ENCODE results near the gene PDE4D. TPM values are rescaled to one million over a fixed set of nuclear protein-coding genes. Genes with fewer than 3 reads are reported as not detected.

Gene PDE4D
- polyA plus RNA-seq, 1 donor (not counting 4 experiments of a cell fraction or from before 2014, with no cell fraction given), result 3.6 TPM

DNA sequence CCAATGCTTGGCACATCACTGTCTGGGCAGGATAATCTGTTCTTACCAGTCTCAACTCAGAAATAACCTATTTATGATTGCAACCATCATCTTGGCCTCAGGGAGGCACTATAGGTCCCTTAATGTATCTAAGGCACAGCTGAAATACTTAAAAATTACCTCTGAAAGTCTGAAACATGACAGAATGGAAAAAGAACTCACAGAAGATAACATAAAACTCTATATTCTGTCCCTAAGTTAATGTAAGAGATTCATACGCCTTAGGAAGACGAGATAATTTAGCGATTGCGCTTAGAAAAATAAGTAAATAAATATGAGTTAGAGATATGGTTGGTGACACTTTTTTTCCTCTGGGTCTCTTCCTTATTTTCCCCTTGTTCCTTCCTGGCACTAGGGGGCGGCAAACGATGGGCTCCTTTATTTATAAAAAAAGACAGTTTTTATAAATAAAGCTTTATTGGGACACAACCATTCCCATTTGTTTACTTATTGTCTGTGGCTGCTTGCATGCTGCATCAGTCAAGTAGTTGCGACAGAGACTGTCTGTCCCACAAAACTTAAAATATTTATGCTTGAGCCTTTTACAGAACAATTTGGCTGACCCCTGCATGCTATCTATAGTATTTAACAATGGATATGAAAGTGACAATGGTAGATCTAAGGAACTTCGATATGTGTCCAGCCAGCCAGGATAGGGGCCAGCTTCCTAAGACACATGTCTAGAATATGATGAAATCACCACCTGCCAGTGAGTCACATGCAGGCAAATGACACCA is 79.6 kb downstream of the PDE4D start:
- no peak overlapping the region for H3K4me2 ChIP-seq (ENCODE audit: control insufficient read depth, extremely low read depth, insufficient read depth, low read depth, low read length)
- FAIRE-seq, result peak; percentile 26
- dilution Hi-C loops (cut with MboI; ENCODE audit: extremely low pct_ligation_motif_present, low sequenced_read_pairs), result no loop called here

DNA sequence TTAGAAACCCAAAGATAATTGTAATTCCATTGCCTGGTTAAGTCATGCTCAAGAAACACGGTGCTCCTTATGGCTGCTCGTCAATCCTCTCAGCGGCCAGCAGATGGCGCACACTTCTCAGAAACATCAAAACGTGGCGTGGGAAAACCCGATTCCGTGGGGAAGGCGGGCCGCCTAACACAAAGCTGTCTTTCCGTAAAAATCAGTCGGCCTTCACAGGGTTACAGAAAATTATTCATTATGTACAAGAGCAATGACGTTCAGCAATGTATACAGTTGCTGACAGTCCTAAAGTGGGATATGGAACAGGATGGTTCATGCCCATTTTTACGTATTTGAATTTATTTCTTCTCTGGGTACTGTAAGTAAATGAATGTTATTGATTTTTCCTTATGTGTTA is 83.5 kb downstream of the PDE4D start:
- FAIRE-seq (peak; percentile 73), DNase-seq (ENCODE audit: low read depth, low spot score) (no peak)
- no peaks in the 10 kb centered on the region for H3K4me1 ChIP-seq (ENCODE audit: control insufficient read depth, extremely low read depth, insufficient read depth, low read length)
- no peaks in the 10 kb centered on the region for H3K79me2 ChIP-seq (ENCODE audit: control insufficient read depth, insufficient read depth, low read length)
- H3K27me3 ChIP-seq (ENCODE audit: control insufficient read depth, extremely low read depth, insufficient read depth, low read length), result no peaks in the 10 kb centered on the region
- H3K9me1 ChIP-seq (ENCODE audit: control insufficient read depth, extremely low read depth, insufficient read depth, low read length), result no peaks in the 10 kb centered on the region
- no peaks in the 10 kb centered on the region for H4K20me1 ChIP-seq (ENCODE audit: control insufficient read depth, extremely low read depth, insufficient read depth, low read length)
- H3K9ac ChIP-seq (ENCODE audit: control insufficient read depth, extremely low read depth, insufficient read depth, low read length), result no peak overlapping the region
- no peak overlapping the region for H3K4me3 ChIP-seq (ENCODE audit: control insufficient read depth in 2 of 3, extremely low read depth in 1 of 3, insufficient read depth in 2 of 3, low read depth in 1 of 3, low read length in 3 of 3)
- no peaks in the 10 kb centered on the region for H3K9me3 ChIP-seq (ENCODE audit: control insufficient read depth, low read depth, low read length)
- H2AFZ ChIP-seq (ENCODE audit: control insufficient read depth, low read length), result no peak overlapping the region
- H3K27ac ChIP-seq (ENCODE audit: control insufficient read depth, insufficient read depth, low read length), result no peak overlapping the region
- H3K36me3 ChIP-seq (ENCODE audit: control insufficient read depth in 2 of 2, extremely low read depth in 1 of 2, insufficient read depth in 2 of 2, low read length in 2 of 2), result no peaks in the 10 kb centered on the region
- H3K4me2 ChIP-seq (ENCODE audit: control insufficient read depth, extremely low read depth, insufficient read depth, low read depth, low read length), result peak overlapping the region; percentile 58
- dilution Hi-C loops (cut with MboI; ENCODE audit: extremely low pct_ligation_motif_present, low sequenced_read_pairs), result no loop called here
- TF ChIP-seq, protein P1, sequence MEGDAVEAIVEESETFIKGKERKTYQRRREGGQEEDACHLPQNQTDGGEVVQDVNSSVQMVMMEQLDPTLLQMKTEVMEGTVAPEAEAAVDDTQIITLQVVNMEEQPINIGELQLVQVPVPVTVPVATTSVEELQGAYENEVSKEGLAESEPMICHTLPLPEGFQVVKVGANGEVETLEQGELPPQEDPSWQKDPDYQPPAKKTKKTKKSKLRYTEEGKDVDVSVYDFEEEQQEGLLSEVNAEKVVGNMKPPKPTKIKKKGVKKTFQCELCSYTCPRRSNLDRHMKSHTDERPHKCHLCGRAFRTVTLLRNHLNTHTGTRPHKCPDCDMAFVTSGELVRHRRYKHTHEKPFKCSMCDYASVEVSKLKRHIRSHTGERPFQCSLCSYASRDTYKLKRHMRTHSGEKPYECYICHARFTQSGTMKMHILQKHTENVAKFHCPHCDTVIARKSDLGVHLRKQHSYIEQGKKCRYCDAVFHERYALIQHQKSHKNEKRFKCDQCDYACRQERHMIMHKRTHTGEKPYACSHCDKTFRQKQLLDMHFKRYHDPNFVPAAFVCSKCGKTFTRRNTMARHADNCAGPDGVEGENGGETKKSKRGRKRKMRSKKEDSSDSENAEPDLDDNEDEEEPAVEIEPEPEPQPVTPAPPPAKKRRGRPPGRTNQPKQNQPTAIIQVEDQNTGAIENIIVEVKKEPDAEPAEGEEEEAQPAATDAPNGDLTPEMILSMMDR (optimal IDR thresholded peaks at IDR 0.05 in 1 of 3, IDR thresholded peaks at IDR 0.05 in 1 of 3, conservative IDR thresholded peaks at IDR 0.05 in 1 of 3; ENCODE audit: extremely low read depth in 1 of 3, insufficient read depth in 2 of 3, low read length in 3 of 3), result peak; percentile 79 to 94 (median 90)
- no peak for TF ChIP-seq EZH2 (IDR thresholded peaks at IDR 0.05; ENCODE audit: low read length)

More for the DNA sequence above, 79.6 kb downstream of the PDE4D start:
- no peaks in the 10 kb centered on the region for H3K36me3 ChIP-seq (ENCODE audit: control insufficient read depth in 2 of 2, extremely low read depth in 1 of 2, insufficient read depth in 2 of 2, low read length in 2 of 2)
- H4K20me1 ChIP-seq (ENCODE audit: control insufficient read depth, extremely low read depth, insufficient read depth, low read length), result no peaks in the 10 kb centered on the region
- H3K79me2 ChIP-seq (ENCODE audit: control insufficient read depth, insufficient read depth, low read length), result no peaks in the 10 kb centered on the region
- no peaks in the 10 kb centered on the region for H3K9me1 ChIP-seq (ENCODE audit: control insufficient read depth, extremely low read depth, insufficient read depth, low read length)
- TF ChIP-seq, protein P1 (optimal IDR thresholded peaks at IDR 0.05 in 1 of 3, IDR thresholded peaks at IDR 0.05 in 1 of 3, conservative IDR thresholded peaks at IDR 0.05 in 1 of 3; ENCODE audit: extremely low read depth in 1 of 3, insufficient read depth in 2 of 3, low read length in 3 of 3), result peak; percentile 17 to 65 (median 38)
- TF ChIP-seq EZH2 (IDR thresholded peaks at IDR 0.05; ENCODE audit: low read length), result no peak
- no peaks in the 10 kb centered on the region for H3K27me3 ChIP-seq (ENCODE audit: control insufficient read depth, extremely low read depth, insufficient read depth, low read length)
- H2AFZ ChIP-seq (ENCODE audit: control insufficient read depth, low read length), result no peak overlapping the region
- H3K9me3 ChIP-seq (ENCODE audit: control insufficient read depth, low read depth, low read length), result no peaks in the 10 kb centered on the region
- no peak overlapping the region for H3K9ac ChIP-seq (ENCODE audit: control insufficient read depth, extremely low read depth, insufficient read depth, low read length)
- no peak for DNase-seq (ENCODE audit: low read depth, low spot score)
- no peak overlapping the region for H3K4me3 ChIP-seq (ENCODE audit: control insufficient read depth in 2 of 3, extremely low read depth in 1 of 3, insufficient read depth in 2 of 3, low read depth in 1 of 3, low read length in 3 of 3)
- no peaks in the 10 kb centered on the region for H3K4me1 ChIP-seq (ENCODE audit: control insufficient read depth, extremely low read depth, insufficient read depth, low read length)
- H3K27ac ChIP-seq (ENCODE audit: control insufficient read depth, insufficient read depth, low read length), result no peak overlapping the region
